KG1 (cell line): Measurements from ENCODE around the gene REM1.

Experiments used
- DNase-seq: peaks from one replicate; lab custom pipeline; 2025; lab: John Stamatoyannopoulos, UW

REM1 gene

DNA sequence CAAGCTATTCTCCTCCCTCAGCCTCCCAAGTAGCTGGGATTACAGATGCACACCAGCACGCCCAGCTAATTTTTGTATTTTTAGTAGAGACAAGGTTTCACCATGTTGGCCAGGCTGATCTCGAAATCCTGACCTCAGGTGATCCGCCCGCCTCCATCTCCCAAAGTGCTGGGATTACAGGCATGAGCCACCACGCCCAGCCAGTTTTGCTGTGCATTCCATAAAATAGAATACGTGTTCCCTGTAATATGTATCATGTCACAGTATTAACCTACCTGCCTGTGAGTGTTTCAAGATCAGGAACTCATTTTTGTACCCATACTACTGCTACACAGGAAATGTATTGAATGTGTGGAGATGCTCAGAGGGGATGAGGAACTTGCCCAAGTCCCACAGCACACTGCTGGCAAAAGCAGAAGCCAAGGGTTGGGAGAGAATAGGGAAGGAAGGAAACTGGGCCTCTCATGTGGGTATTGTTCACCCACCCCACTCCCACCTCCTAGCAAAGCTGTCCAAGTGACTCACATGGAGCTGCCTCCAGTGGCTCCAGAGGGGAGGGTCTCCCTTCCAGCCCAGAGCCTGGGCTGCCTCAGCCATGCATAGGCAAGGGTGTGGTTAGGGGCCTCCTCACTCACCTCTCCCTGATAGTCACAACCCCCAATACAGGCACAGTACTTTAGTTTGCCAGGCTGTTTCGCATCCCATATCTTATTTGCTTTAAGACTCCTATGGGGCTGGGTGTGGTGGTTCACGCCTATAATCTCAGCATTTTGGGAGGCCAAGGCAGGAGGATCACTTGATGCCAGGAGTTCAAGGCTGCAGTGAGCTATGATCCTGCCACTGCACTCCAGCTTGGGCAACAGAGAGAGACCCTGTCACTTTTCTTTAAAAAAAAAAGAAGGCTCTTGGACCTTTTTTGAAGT, 48.5 kb downstream of the REM1 start:
- peak; percentile 42 for DNase-seq

DNA sequence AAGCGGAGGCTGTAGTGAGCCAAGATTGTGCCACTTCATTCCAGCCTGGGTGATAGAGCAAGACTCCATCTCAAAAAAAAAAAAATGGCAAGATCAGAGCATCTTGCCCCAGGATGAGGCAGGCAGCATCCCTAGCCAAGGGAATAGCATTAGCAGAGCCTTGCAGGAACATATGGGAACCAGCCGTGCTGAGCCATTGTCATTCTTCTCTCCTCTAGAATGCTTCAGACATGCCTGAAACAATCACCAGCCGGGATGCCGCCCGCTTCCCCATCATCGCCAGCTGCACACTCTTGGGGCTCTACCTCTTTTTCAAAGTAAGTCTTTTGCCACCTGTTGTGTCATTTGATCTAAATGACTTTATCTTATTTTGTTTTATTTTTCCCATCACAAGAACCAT, 52.2 kb downstream of the REM1 start:
- no peak for DNase-seq
